Medulla oblongata (tissue), 1 donor: Measurements from ENCODE around the gene INPP4B.
"Not testable (repeated sequence)": the region's sequence is repeated elsewhere in the genome, so short reads cannot be mapped to it uniquely, and the experiment has no call there.

Experiments used
- DNase-seq: peaks from one replicate; pipeline ENCODE4 v3.0.0-alpha.2; 2015; ENCODE audit errors: extremely low spot score

INPP4B gene

GRCh38 chr4:142091691-142092182 lies 754.4 kb downstream of the INPP4B start:
- DNase-seq, result peak; percentile 35

DNA sequence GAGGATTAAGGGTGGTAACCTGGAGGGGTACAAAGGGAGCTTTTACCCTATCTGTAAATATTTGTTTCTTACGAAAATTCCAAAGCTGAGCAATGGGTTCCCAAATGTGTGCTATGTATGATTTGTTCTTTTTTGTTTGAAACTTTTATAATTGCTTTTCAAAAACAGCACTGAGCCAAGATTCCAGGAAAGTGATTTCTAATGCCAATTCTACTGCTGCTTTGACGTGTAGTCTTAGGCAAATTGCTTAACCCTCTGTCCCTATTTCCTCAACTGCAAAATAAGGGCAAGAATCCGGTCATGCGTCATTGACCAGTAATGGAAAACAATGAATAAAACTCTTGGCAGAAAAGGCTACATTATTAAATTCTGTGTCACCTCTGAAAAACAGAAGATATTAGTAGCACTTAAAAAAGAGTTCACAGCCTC lies 755.0 kb downstream of the INPP4B start:
- peak; percentile 46 for DNase-seq

DNA sequence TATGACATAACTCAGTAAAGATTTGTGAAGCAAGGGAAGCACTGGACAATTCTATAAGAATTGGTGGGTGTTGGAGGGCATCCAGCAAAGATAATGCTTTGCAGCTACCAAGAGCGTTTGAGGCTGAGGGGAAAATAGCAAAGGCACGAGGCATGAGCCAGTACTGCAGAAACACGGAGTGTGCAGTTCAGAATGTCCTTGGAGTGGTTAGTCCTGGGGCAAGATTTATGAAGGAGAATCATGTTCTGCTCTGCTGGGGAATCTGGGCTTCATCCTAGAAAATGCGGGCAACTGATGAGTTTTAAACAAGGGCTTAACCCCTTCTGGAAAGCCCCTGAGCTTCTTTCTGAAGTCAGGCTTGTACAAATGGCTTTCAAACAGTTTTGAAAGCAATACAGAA lies 757.2 kb downstream of the INPP4B start:
- peak; percentile 26 for DNase-seq

DNA sequence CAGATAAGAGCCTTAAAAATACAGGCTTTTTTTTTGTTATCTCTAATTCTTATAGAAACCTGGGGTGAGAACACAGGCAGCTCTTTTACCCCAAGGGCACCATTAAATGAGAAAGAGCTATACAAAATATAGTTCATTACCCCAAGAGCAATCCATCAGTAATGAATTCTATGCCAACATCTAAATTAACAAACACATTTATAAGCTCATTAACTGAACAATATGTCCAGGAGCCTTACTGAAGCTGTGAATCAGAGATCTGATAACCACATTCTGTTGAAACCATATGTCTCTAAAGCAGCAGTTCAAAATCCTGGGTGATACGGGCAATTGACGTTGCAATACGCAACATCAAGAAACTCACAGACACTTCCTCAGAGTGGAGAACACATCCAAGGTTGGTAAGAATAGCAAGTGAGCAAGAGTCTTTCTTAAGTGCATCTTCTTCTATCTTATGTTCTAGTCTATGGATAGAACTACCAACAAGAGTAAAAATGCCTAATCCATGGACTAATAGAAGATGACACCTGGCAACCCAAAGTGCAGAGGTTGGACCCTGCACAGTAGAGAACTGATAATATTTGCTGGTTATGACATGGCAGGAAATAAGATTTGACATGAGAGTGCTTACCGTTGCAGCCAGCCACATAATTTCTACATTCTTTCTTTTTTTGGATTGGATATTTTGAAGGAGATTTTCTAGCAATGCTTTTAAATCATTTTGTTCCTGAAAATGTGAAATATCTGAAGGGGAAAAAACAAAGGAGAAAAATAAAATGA lies 760.4 kb downstream of the INPP4B start:
- no peak for DNase-seq

DNA sequence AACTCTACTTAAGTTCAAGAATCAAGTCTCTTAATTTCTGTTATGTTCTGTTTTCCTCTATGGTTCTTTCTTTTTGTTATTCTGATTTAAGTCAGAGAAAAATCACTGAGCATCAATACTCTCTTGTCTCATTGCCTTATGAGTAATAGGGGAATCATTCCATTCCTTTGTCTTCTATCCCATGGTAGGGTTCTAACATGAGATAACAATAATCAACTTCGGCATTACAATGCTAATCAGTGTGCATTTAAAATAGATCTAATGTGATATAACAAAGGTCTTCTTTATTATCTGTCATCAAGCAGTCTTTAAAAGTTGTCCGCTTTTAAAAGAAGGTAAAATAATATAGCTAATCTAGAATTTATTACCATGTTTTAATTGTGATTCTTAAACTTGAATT lies 762.8 kb downstream of the INPP4B start:
- DNase-seq, result no peak

DNA sequence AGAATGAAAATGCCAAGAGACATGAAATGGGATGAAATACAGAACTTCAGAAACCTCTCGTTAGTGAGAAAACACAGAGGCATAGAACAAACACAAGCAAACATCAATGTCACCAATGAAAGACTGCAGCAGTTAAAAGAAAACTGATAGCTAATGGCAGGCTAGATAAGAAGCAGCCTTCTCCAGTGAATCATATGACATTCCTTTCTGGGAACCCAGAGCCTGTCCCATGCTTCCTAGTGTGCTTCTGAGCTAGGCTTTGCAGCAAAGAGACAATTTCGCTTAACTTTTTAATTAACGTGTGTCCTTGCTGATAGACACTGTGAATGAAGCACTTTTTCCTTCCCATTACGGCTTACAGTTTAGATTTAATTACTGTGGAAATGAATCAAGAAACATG lies 765.1 kb downstream of the INPP4B start:
- DNase-seq, result no peak

- no peak for DNase-seq
These were observed 766.1 kb downstream of the INPP4B start for GRCh38 chr4:142079959-142080358.

GRCh38 chr4:142077048-142077447 lies 769.1 kb downstream of the INPP4B start:
- no peak for DNase-seq

GRCh38 chr4:142068304-142068703 lies 777.8 kb downstream of the INPP4B start:
- not testable (repeated sequence) for DNase-seq

DNA sequence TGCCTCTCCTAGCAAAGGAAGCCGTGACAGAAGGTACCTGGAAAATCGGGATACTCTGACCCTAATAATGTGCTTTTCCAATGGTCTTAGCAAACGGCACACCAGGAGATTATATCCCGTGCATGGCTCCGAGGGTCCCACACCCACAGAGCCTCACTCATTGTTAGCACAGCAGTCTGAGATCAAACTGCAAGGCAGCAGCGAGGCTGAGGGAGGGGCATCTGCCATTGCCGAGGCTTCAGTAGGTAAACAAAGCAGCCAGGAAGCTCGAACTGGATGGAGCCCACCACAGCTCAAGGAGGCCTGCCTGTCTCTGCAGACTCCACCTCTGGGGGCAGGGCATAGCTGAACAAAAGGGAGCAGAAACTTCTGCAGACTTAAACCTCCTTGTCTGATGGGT lies 779.5 kb downstream of the INPP4B start:
- DNase-seq, result not testable (repeated sequence)

- no peak for DNase-seq
These were observed 780.9 kb downstream of the INPP4B start for GRCh38 chr4:142065086-142065647.

DNA sequence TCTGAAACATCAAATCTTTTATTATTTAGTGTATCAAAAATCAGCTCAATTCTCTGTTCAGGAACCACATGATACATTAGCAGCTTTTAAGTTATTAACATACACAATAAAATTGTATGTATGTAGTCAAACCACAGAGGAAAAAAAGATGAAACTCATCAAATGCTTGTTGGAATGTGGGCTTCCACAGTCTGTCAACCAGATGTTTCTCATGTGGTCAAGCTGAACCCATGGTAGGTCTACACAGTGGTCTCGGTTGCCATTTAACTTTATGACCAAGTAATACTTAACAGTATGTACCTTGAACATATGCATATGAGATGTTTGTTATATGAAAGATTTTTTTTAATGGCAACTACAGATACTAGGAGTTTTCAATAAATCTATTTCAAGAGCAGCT lies 781.9 kb downstream of the INPP4B start:
- DNase-seq, result no peak

DNA sequence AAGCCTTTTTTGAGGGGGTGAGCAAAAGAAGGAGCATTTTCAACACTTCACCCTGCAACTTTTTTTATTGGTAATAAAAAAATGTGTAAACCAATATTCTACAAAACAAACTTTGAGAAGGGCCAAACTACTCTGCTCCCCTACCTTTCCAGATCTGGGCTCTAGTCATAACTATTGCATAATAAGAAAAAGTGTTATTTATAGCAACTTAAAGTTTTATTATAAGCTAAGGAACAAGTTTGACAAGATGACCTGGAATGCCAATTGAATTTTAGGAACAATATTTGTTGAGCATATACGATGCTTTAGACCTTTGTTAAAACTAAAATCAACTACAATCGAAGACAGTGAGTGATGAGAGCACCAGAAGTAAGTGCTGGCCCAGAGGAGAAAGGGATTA lies 800.1 kb downstream of the INPP4B start:
- no peak for DNase-seq

GRCh38 chr4:142044271-142044670 lies 801.8 kb downstream of the INPP4B start:
- no peak for DNase-seq

GRCh38 chr4:142043509-142043908 lies 802.6 kb downstream of the INPP4B start:
- DNase-seq, result no peak

DNA sequence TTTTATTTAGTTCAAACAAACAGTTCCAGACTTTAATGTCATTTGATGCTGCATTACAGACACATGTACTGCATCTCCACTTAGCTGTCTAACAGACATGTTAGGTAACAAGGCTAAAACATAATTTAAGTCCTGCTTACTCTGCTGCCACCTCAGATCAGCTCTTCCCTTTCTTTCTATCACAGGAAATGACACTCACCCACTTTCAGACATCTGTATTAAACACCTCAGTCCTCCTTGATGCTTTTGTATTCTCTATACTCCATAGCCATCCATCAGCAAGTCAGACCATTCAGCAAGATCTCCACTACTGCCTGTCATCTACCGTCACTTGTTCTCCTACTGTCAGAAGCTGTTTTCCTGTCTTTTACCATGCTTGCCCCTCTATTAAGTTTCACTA lies 804.3 kb downstream of the INPP4B start:
- DNase-seq, result no peak

DNA sequence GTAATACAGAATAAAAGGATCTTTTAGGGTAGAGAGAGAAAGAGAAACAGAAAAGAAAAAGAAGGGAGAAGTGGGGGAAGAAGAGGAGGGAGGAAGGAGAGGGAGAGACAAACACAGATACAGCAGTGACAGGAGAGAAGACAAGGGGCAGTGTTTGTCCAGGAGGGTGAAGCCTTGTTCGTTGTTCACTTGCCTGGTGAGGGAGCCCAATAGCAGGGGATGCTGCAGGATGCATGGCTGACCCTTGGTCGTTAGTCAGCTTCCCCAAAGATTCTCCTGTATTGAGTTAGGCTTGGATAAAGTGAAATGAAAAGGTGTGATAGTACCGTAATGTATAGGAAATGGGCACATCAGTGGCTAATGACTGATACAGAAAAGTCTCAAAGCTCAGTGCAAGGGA lies 806.1 kb downstream of the INPP4B start:
- peak; percentile 12 for DNase-seq

DNA sequence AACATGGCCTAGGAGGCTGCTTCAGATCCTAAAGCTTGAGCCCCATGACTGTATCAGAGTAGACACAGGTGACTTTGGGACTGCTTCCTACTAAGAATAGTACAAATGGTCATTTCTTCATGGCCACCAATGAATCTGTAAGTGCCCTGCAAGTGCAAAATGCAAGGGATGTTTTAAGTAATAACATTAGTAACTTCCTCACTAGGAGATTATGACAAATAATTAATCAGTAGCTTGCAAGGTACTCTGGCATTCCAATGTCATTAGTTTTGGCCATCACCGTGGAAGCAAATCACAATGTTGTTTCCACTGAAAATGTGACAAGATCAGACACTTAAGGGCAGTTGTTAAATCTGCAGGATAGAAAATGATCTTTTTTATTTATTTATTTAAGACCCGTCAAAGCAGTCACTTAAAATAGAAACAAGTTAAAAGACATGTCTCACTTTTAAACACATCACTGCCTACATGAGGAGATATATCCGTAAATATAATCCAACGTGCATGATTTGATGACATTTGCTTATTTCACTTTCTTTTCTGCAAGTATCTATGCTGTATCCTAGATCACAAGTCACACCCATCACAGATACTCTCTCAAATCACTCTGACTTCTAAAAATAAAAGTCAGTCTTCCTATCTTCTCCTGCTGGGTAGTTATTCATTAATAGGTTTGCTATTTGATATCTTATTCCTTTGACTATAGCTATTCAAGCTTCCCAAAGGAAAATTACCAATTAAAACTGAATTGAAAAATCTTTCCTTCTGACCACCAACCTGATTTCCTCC lies 809.1 kb downstream of the INPP4B start:
- DNase-seq, result no peak

- DNase-seq, result no peak
These were observed 810.5 kb downstream of the INPP4B start for GRCh38 chr4:142035566-142035965.

GRCh38 chr4:142034101-142034500 lies 812.0 kb downstream of the INPP4B start:
- DNase-seq, result no peak

DNA sequence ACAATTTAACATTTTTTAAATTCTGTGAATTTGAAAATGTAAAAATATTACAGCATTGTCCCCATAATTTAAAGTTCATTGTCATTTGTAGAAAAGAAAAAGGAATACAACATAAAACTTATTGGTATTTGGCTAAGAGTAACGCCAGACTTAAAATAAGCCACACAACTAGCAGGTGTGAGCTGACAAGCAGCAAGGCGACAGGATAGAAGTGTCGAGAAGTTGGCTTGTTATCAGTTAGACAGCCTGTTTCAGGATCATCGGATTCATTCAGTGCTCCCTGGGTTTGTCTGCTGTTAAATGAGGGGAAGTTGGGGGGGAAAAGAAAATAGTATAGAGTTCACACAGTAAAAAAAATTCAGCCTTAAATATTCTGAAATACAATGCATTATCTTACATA lies 816.1 kb downstream of the INPP4B start:
- no peak for DNase-seq

GRCh38 chr4:142021761-142022160 lies 824.3 kb downstream of the INPP4B start:
- no peak for DNase-seq

GRCh38 chr4:142021181-142021580 lies 824.9 kb downstream of the INPP4B start:
- no peak for DNase-seq
